Mucosa of stomach (tissue), 1 donor: ENCODE measurements around the gene CBX5.
A peak's percentile ranks its signal among the peaks of the same experiment; 100 is the strongest.

ENCODE experiments used
- H3K27me3 ChIP-seq: one replicate; pipeline ENCODE4 v1.7.0; 2013; ENCODE audit warnings: mild to moderate bottlenecking, low read length; ENCODE audit not compliant: control insufficient read depth, insufficient read depth
- H3K36me3 ChIP-seq: one replicate; pipeline ENCODE4 v1.7.0; 2013; ENCODE audit warnings: low read length; ENCODE audit not compliant: control insufficient read depth, insufficient read depth
- H3K4me1 ChIP-seq: one replicate; pipeline ENCODE4 v1.7.0; 2013; ENCODE audit warnings: mild to moderate bottlenecking, low read length; ENCODE audit not compliant: control insufficient read depth, insufficient read depth
- H3K4me3 ChIP-seq: one replicate; pipeline ENCODE4 v1.7.0; 2013; ENCODE audit warnings: low read length
- H3K9ac ChIP-seq: one replicate; pipeline ENCODE4 v1.7.0; 2013; ENCODE audit warnings: mild to moderate bottlenecking, low read length, moderate library complexity
- H3K9me3 ChIP-seq: one replicate; pipeline ENCODE4 v1.7.0; 2013; ENCODE audit warnings: mild to moderate bottlenecking, low read length, moderate library complexity; ENCODE audit not compliant: control insufficient read depth
- donor health status: Pancreatic carcinoma.

Gene CBX5

GRCh38 chr12:54213079-54213478, 66.8 kb downstream of the CBX5 start:
- H3K27me3 ChIP-seq, result peaks cover 70% of the 10 kb centered on the region
- peaks cover 13% of the 10 kb centered on the region for H3K4me1 ChIP-seq
- H3K9ac ChIP-seq, result no peak overlapping the region
- H3K4me3 ChIP-seq, result no peak overlapping the region
- no peaks in the 10 kb centered on the region for H3K36me3 ChIP-seq
- no peaks in the 10 kb centered on the region for H3K9me3 ChIP-seq

- Histone ChIP-seq H3K9me3 (no peaks in the 10 kb centered on the region), H3K4me3 (no peak overlapping the region), H3K4me1 (peaks cover 6% of the 10 kb centered on the region), H3K9ac (no peak overlapping the region), H3K36me3 (no peaks in the 10 kb centered on the region), H3K27me3 (peaks cover 70% of the 10 kb centered on the region)
Measured at GRCh38 chr12:54211920-54212319, 68.0 kb downstream of the CBX5 start.

- Histone ChIP-seq H3K9ac (no peak overlapping the region), H3K27me3 (peaks cover 66% of the 10 kb centered on the region), H3K9me3 (no peaks in the 10 kb centered on the region), H3K4me1 (peaks cover 3% of the 10 kb centered on the region), H3K4me3 (no peak overlapping the region), H3K36me3 (no peaks in the 10 kb centered on the region)
Measured at GRCh38 chr12:54210400-54210790, 69.5 kb downstream of the CBX5 start.

GRCh38 chr12:54208591-54208990, 71.3 kb downstream of the CBX5 start:
- no peak overlapping the region for H3K4me3 ChIP-seq
- H3K27me3 ChIP-seq, result peaks cover 69% of the 10 kb centered on the region
- no peaks in the 10 kb centered on the region for H3K36me3 ChIP-seq
- peaks cover 3% of the 10 kb centered on the region for H3K4me1 ChIP-seq
- H3K9me3 ChIP-seq, result no peaks in the 10 kb centered on the region
- no peak overlapping the region for H3K9ac ChIP-seq

GRCh38 chr12:54207539-54208294, 72.2 kb downstream of the CBX5 start:
- no peaks in the 10 kb centered on the region for H3K9me3 ChIP-seq
- H3K4me3 ChIP-seq, result no peak overlapping the region
- peak overlapping the region; percentile 9 for H3K9ac ChIP-seq
- H3K4me1 ChIP-seq, result peaks cover 3% of the 10 kb centered on the region
- peaks cover 66% of the 10 kb centered on the region for H3K27me3 ChIP-seq
- no peaks in the 10 kb centered on the region for H3K36me3 ChIP-seq

GRCh38 chr12:54206791-54207190, 73.1 kb downstream of the CBX5 start:
- H3K36me3 ChIP-seq, result no peaks in the 10 kb centered on the region
- H3K4me1 ChIP-seq, result peaks cover 3% of the 10 kb centered on the region
- H3K9me3 ChIP-seq, result no peaks in the 10 kb centered on the region
- H3K9ac ChIP-seq, result no peak overlapping the region
- peaks cover 62% of the 10 kb centered on the region for H3K27me3 ChIP-seq
- H3K4me3 ChIP-seq, result no peak overlapping the region

- Histone ChIP-seq H3K4me1 (peaks cover 3% of the 10 kb centered on the region), H3K36me3 (no peaks in the 10 kb centered on the region), H3K9ac (no peak overlapping the region), H3K9me3 (no peaks in the 10 kb centered on the region), H3K27me3 (peaks cover 65% of the 10 kb centered on the region), H3K4me3 (no peak overlapping the region)
Measured at GRCh38 chr12:54204316-54204715, 75.6 kb downstream of the CBX5 start.

GRCh38 chr12:54201001-54201794, 78.7 kb downstream of the CBX5 start:
- Histone ChIP-seq H3K9me3 (no peaks in the 10 kb centered on the region), H3K27me3 (peaks cover 76% of the 10 kb centered on the region), H3K9ac (no peak overlapping the region), H3K36me3 (no peaks in the 10 kb centered on the region), H3K4me1 (no peaks in the 10 kb centered on the region), H3K4me3 (no peak overlapping the region)

GRCh38 chr12:54200412-54200811, 79.5 kb downstream of the CBX5 start:
- Histone ChIP-seq H3K36me3 (no peaks in the 10 kb centered on the region), H3K27me3 (peaks cover 76% of the 10 kb centered on the region), H3K4me3 (no peak overlapping the region), H3K4me1 (no peaks in the 10 kb centered on the region), H3K9ac (no peak overlapping the region), H3K9me3 (no peaks in the 10 kb centered on the region)

GRCh38 chr12:54199917-54200316, 80.0 kb downstream of the CBX5 start:
- no peaks in the 10 kb centered on the region for H3K36me3 ChIP-seq
- H3K9me3 ChIP-seq, result no peaks in the 10 kb centered on the region
- peaks cover 76% of the 10 kb centered on the region for H3K27me3 ChIP-seq
- no peak overlapping the region for H3K4me3 ChIP-seq
- no peaks in the 10 kb centered on the region for H3K4me1 ChIP-seq
- H3K9ac ChIP-seq, result no peak overlapping the region

- no peaks in the 10 kb centered on the region for H3K36me3 ChIP-seq
- H3K4me1 ChIP-seq, result no peaks in the 10 kb centered on the region
- H3K9ac ChIP-seq, result no peak overlapping the region
- no peak overlapping the region for H3K4me3 ChIP-seq
- no peaks in the 10 kb centered on the region for H3K9me3 ChIP-seq
- H3K27me3 ChIP-seq, result peaks cover 78% of the 10 kb centered on the region
Measured at GRCh38 chr12:54199034-54199433, 80.9 kb downstream of the CBX5 start.

GRCh38 chr12:54197431-54197909, 82.5 kb downstream of the CBX5 start:
- Histone ChIP-seq H3K36me3 (no peaks in the 10 kb centered on the region), H3K4me1 (no peaks in the 10 kb centered on the region), H3K9ac (no peak overlapping the region), H3K27me3 (peaks cover 80% of the 10 kb centered on the region), H3K9me3 (no peaks in the 10 kb centered on the region), H3K4me3 (no peak overlapping the region)
